H1 (cell line): ENCODE data around the gene AAMDC. TPM values are rescaled to one million over a fixed set of nuclear protein-coding genes. Genes with fewer than 3 reads are reported as not detected.

Source experiments
- ATF2 ChIP-seq: IDR thresholded peaks from 2 replicates; pipeline ENCODE4 v1.6.1; 2012; ENCODE audit warnings: low read length, inconsistent platforms
- BRCA1 ChIP-seq: IDR thresholded peaks from 2 replicates; pipeline ENCODE4 v1.6.1; 2012; ENCODE audit warnings: low read depth, low read length, improper control_type of control experiment
- CHD1 ChIP-seq: IDR thresholded peaks from 2 replicates; pipeline ENCODE4 v1.6.1; 2012; ENCODE audit warnings: low read depth, low read length, improper control_type of control experiment
- E2F6 ChIP-seq: IDR thresholded peaks from 2 replicates; pipeline ENCODE4 v1.6.1; 2012; ENCODE audit warnings: inconsistent platforms
- KDM5A ChIP-seq: fragments of 200-600 bp; IDR thresholded peaks from 2 replicates; pipeline ENCODE4 v1.7.1; 2012; ENCODE audit warnings: mild to moderate bottlenecking, low read length, inconsistent platforms, mixed read lengths
- MAX ChIP-seq: IDR thresholded peaks from 2 replicates; pipeline ENCODE4 v1.6.1; 2012; ENCODE audit warnings: inconsistent platforms
- NANOG ChIP-seq: IDR thresholded peaks from 2 replicates; pipeline ENCODE4 v1.6.1; 2011; ENCODE audit warnings: low read length, low read depth, mild to moderate bottlenecking, inconsistent platforms; ENCODE audit not compliant: insufficient read depth, poor library complexity, severe bottlenecking
- NRF1 ChIP-seq: IDR thresholded peaks from 2 replicates; pipeline ENCODE4 v1.6.1; 2011; ENCODE audit warnings: mild to moderate bottlenecking, low read depth, low read length, improper control_type of control experiment
- PHF8 ChIP-seq: fragments of 200-600 bp; sonication (generic); conservative IDR thresholded peaks from 2 replicates; pipeline ENCODE4 v1.7.1; 2012; ENCODE audit warnings: low read depth, mild to moderate bottlenecking, inconsistent platforms, low read length, moderate library complexity
- POLR2AphosphoS5 ChIP-seq: IDR thresholded peaks from 2 replicates; pipeline ENCODE4 v1.6.1; 2011; ENCODE audit warnings: low read depth, low read length
- RAD21 ChIP-seq, 2 experiments: IDR thresholded peaks in 1 of 2; conservative IDR thresholded peaks in 1 of 2; 2 replicates each; pipeline ENCODE4 v1.6.1; 2011; ENCODE audit warnings: low read depth in 2 of 2, low read length in 2 of 2, improper control_type of control experiment in 1 of 2, inconsistent platforms in 1 of 2, mild to moderate bottlenecking in 1 of 2, moderate library complexity in 1 of 2
- SIN3A ChIP-seq, 2 experiments: IDR thresholded peaks in 1 of 2; conservative IDR thresholded peaks in 1 of 2; 2 replicates each; pipeline ENCODE4 v1.6.1; 2011 to 2012; ENCODE audit warnings: low read length in 2 of 2, improper control_type of control experiment in 1 of 2, low read depth in 1 of 2, mild to moderate bottlenecking in 1 of 2
- TAF1 ChIP-seq: IDR thresholded peaks from 2 replicates; pipeline ENCODE4 v1.6.1; 2011; ENCODE audit warnings: mild to moderate bottlenecking, low read depth, low read length
- TEAD4 ChIP-seq: IDR thresholded peaks from 2 replicates; pipeline ENCODE4 v1.6.1; 2012; ENCODE audit warnings: low read depth, low read length, inconsistent platforms, mixed read lengths
- polyA plus RNA-seq, 7 experiments: library from polyadenylated mRNA; depleted of rRNA in 3 of 7; stranded (reverse) in 5 of 7; unstranded in 2 of 7; fragments of >200 nt in 5 of 7; fragments of 200-250 nt in 2 of 7; gene quantifications; 1 replicate in 5 of 7; 2 replicates in 1 of 7; 4 replicates in 1 of 7; pipeline versions ENCODE4 v1.2.1 to v1.2.3, GENCODE V29; 2011 to 2013; ENCODE audit warnings: missing spikeins in 2 of 7, mixed read lengths in 2 of 7
- total RNA-seq: library from RNA; stranded (reverse); fragmentation: NEBNext Ultra II Directional; extraction: Animal tissue kit (Norgen Biotek cat#: 25700); gene quantifications from 2 replicates; pipeline ENCODE4 v1.2.1, GENCODE V29; 2021

The AAMDC gene
- total and polyA plus RNA-seq, 2 of the 8 experiments (the other 6 are each of a cell fraction or from before 2014, with no cell fraction given), result 17.2 to 19.5 TPM

GRCh38 chr11:77819411-77819920, 1.5 kb upstream of the AAMDC start (continued):
- peak; percentile 77 for TF ChIP-seq ATF2
- TF ChIP-seq TAF1, result peak; percentile 80
- peak; percentile 4 to 23; a peak in 2 of 4 replicates for TF ChIP-seq RAD21 (IDR thresholded peaks at IDR 0.05 in 1 of 2, conservative IDR thresholded peaks at IDR 0.05 in 1 of 2; ENCODE audit: low read depth in 2 of 2, low read length in 2 of 2)
- TF ChIP-seq TEAD4, result no peak
- TF ChIP-seq POLR2AphosphoS5, result peak; percentile 55
- TF ChIP-seq PHF8, result no peak; the same call in 1 of the 2 replicates
- peak; percentile 50 for TF ChIP-seq NRF1
- TF ChIP-seq SIN3A (conservative IDR thresholded peaks at IDR 0.05 in 1 of 2, IDR thresholded peaks at IDR 0.05 in 1 of 2; ENCODE audit: low read depth in 1 of 2, low read length in 2 of 2), result peak in 1 of 2 experiments; percentile 75; a peak in 1 of 4 replicates
- no peak for TF ChIP-seq E2F6
- TF ChIP-seq NANOG, result no peak
- TF ChIP-seq BRCA1, result no peak
- no peak for TF ChIP-seq CHD1
- TF ChIP-seq MAX, result peak; percentile 70
- no peak for TF ChIP-seq KDM5A
